Natural killer cell (primary cell): Measurements from ENCODE around the gene METTL9. TPM values are rescaled to one million over a fixed set of nuclear protein-coding genes. Genes with fewer than 3 reads are reported as not detected.
"Not testable (repeated sequence)": the region's sequence is repeated elsewhere in the genome, so short reads cannot be mapped to it uniquely, and the experiment has no call there.

ENCODE experiments used
- ATAC-seq, 3 donors: fragments of 150-1000 bp in 2 of 3; fragments of 200-7000 bp in 1 of 3; cut with Tn5 transposase; 1 replicate in 1 of 3; 2 replicates in 2 of 3; pipeline ENCODE4 v1.10.0; 2021; ENCODE audit warnings: mild to moderate bottlenecking in 2 of 3, moderate library complexity in 2 of 3
- DNase-seq, 2 donors: peaks; one replicate each; pipeline versions ENCODE4 v3.0.0 to v3.0.0-alpha.2; 2013 to 2021; ENCODE audit warnings: mixed read lengths in 1 of 2
- H3K27ac ChIP-seq: one replicate; pipeline ENCODE4 v1.5.1; 2013; ENCODE audit warnings: mild to moderate bottlenecking, low read length
- H3K27me3 ChIP-seq: one replicate; pipeline ENCODE4 v1.6.1; 2013; ENCODE audit warnings: low read length; ENCODE audit not compliant: control insufficient read depth, insufficient read depth
- H3K36me3 ChIP-seq: one replicate; pipeline ENCODE4 v1.6.1; 2013; ENCODE audit warnings: low read length; ENCODE audit not compliant: control insufficient read depth, insufficient read depth
- H3K4me1 ChIP-seq: one replicate; pipeline ENCODE4 v1.6.1; 2013; ENCODE audit warnings: low read length; ENCODE audit not compliant: control insufficient read depth, insufficient read depth
- H3K4me3 ChIP-seq: one replicate; pipeline ENCODE4 v1.5.1; 2013; ENCODE audit warnings: low read length
- H3K9me3 ChIP-seq: one replicate; pipeline ENCODE4 v1.6.1; 2013; ENCODE audit warnings: low read length; ENCODE audit not compliant: control insufficient read depth, insufficient read depth
- H3K27ac Mint-ChIP-seq, 2 donors: one replicate each; pipeline ENCODE4 v1.8.0; 2022; ENCODE audit warnings: mild to moderate bottlenecking in 2 of 2, mixed read lengths in 2 of 2, moderate library complexity in 1 of 2
- H3K27me3 Mint-ChIP-seq, 2 donors: one replicate each; pipeline ENCODE4 v1.8.0; 2022; ENCODE audit warnings: low read depth in 2 of 2, mixed read lengths in 2 of 2
- H3K36me3 Mint-ChIP-seq: one replicate; pipeline ENCODE4 v1.8.0; 2022; ENCODE audit warnings: mixed read lengths
- H3K4me1 Mint-ChIP-seq, 2 donors: one replicate each; pipeline ENCODE4 v1.8.0; 2022; ENCODE audit warnings: mixed read lengths in 2 of 2
- H3K4me3 Mint-ChIP-seq: one replicate; pipeline ENCODE4 v1.8.0; 2022; ENCODE audit warnings: mild to moderate bottlenecking, moderate library complexity, mixed read lengths
- H3K9me3 Mint-ChIP-seq, 2 donors: one replicate each; pipeline ENCODE4 v1.8.0; 2022; ENCODE audit warnings: mixed read lengths in 2 of 2
- CTCF ChIP-seq: fragments of 200-600 bp; IDR thresholded peaks from one replicate; pipeline ENCODE4 v1.8.0; 2022; ENCODE audit warnings: antibody characterized with exemption
- WGBS: methylation state at CpG from one replicate; pipeline ENCODE4 v1.1.7; 2013; ENCODE audit warnings: missing lambda C conversion rate; ENCODE audit not compliant: insufficient coverage; 5-methylcytosine and 5-hydroxymethylcytosine counted together
- intact Hi-C: fragments of 100-400 bp; cut with micrococcal nuclease; formaldehyde crosslinking; loops from one replicate; pipeline ENCODE4 v1.14.2; 2022
- total RNA-seq, 4 donors: library from RNA; stranded (reverse); fragments of 120-200 nt in 1 of 4; gene quantifications; one replicate each; pipeline versions ENCODE4 v1.2.3 to v1.2.4, GENCODE V29; 2013 to 2022

Gene METTL9
- total RNA-seq, 3 donors from 2014 or later (not counting 1 experiment from before 2014, with no cell fraction given), result 73.1 to 110 (median 85.1) TPM

- H3K27me3 ChIP-seq, result no peaks in the 10 kb centered on the region
- Mint-ChIP-seq H3K9me3 (no peaks in the 10 kb centered on the region), H3K4me1 (peaks cover 4 to 6% of the 10 kb centered on the region in 2 donors), H3K27ac (no peak overlapping the region), H3K4me3 (no peak overlapping the region), H3K36me3 (no peaks in the 10 kb centered on the region), H3K27me3 (peaks cover 0 to 6% of the 10 kb centered on the region in 2 donors)
- ATAC-seq (no peak), DNase-seq (no peak)
- H3K27ac ChIP-seq, result no peak overlapping the region
- TF ChIP-seq CTCF, result no peak
- WGBS, result 62% methylated on average over 4 of the region's 4 CpGs
- no peak overlapping the region for H3K4me3 ChIP-seq
- no peaks in the 10 kb centered on the region for H3K9me3 ChIP-seq
- peaks cover 4% of the 10 kb centered on the region for H3K4me1 ChIP-seq
- no peaks in the 10 kb centered on the region for H3K36me3 ChIP-seq
- intact Hi-C loops, result no loop called here
These were observed 28.7 kb upstream of the METTL9 start for GRCh38 chr16:21570676-21571017.

- not testable (repeated sequence) for H3K27me3 Mint-ChIP-seq, H3K4me3 ChIP-seq
These were observed 25.9 kb upstream of the METTL9 start for GRCh38 chr16:21573506-21573905.

GRCh38 chr16:21574372-21574771, 25.0 kb upstream of the METTL9 start:
- DNase-seq (no peak), ATAC-seq (no peak)
- no peaks in the 10 kb centered on the region for H3K4me1 Mint-ChIP-seq
- Histone ChIP-seq H3K27ac (no peak overlapping the region), H3K9me3 (no peaks in the 10 kb centered on the region), H3K4me3 (no peak overlapping the region), H3K4me1 (no peaks in the 10 kb centered on the region), H3K36me3 (no peaks in the 10 kb centered on the region), H3K27me3 (no peaks in the 10 kb centered on the region)
- no peak overlapping the region for H3K27ac Mint-ChIP-seq
- 76% methylated on average over 4 of the region's 4 CpGs for WGBS
- no peak overlapping the region for H3K4me3 Mint-ChIP-seq
- no peak for TF ChIP-seq CTCF
- H3K27me3 Mint-ChIP-seq, result peaks cover 5 to 19% of the 10 kb centered on the region in 2 donors
- H3K9me3 Mint-ChIP-seq, result no peaks in the 10 kb centered on the region
- intact Hi-C loops, result no loop called here
- no peaks in the 10 kb centered on the region for H3K36me3 Mint-ChIP-seq

More at GRCh38 chr16:21573506-21573905, 25.9 kb upstream of the METTL9 start:
- H3K27ac Mint-ChIP-seq, H3K4me1 ChIP-seq, ATAC-seq, H3K4me1 Mint-ChIP-seq, H3K9me3 ChIP-seq, intact Hi-C loops, DNase-seq, H3K36me3 Mint-ChIP-seq, H3K27me3 ChIP-seq, H3K27ac ChIP-seq, H3K36me3 ChIP-seq, H3K4me3 Mint-ChIP-seq, H3K9me3 Mint-ChIP-seq: not testable (repeated sequence)
- 93% methylated on average over 9 of the region's 9 CpGs for WGBS

GRCh38 chr16:21576323-21576722, 23.1 kb upstream of the METTL9 start:
- H3K27me3 ChIP-seq, H3K9me3 Mint-ChIP-seq, H3K27ac ChIP-seq, H3K9me3 ChIP-seq, H3K36me3 ChIP-seq, H3K4me3 ChIP-seq, ATAC-seq, DNase-seq, H3K4me1 Mint-ChIP-seq, H3K4me1 ChIP-seq, intact Hi-C loops, H3K27ac Mint-ChIP-seq, H3K4me3 Mint-ChIP-seq, H3K36me3 Mint-ChIP-seq: not testable (repeated sequence)
- 93% methylated on average over 2 of the region's 2 CpGs for WGBS
- H3K27me3 Mint-ChIP-seq, result peaks cover 3 to 29% of the 10 kb centered on the region in 2 donors

DNA sequence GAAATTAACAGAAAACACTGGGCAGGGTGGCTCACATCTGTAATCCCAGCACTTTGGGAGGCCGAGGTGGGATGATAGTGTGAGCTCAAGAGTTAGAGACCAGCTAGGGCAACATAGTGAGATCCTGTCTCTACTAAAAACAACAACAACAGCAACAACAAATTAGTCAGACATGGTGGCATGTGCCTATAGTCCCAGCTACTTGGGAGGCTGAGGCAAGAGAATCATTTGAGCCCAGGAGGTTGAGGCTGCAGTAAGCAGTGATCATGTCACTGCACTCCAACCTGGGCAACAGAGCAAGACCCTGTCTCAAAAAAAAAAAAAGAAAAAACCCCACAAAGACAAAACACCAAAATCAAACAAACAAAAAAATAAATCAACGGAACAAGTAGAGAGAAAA, 21.9 kb upstream of the METTL9 start:
- ATAC-seq, H3K4me1 ChIP-seq, H3K4me3 ChIP-seq, H3K36me3 Mint-ChIP-seq, H3K4me3 Mint-ChIP-seq, DNase-seq, H3K27ac ChIP-seq, H3K27me3 ChIP-seq, H3K4me1 Mint-ChIP-seq, H3K36me3 ChIP-seq, H3K9me3 Mint-ChIP-seq, H3K27ac Mint-ChIP-seq, intact Hi-C loops, H3K9me3 ChIP-seq: not testable (repeated sequence)
- 80% methylated on average over 1 of the region's 2 CpGs for WGBS
- H3K27me3 Mint-ChIP-seq, result peaks cover 3 to 32% of the 10 kb centered on the region in 2 donors

DNA sequence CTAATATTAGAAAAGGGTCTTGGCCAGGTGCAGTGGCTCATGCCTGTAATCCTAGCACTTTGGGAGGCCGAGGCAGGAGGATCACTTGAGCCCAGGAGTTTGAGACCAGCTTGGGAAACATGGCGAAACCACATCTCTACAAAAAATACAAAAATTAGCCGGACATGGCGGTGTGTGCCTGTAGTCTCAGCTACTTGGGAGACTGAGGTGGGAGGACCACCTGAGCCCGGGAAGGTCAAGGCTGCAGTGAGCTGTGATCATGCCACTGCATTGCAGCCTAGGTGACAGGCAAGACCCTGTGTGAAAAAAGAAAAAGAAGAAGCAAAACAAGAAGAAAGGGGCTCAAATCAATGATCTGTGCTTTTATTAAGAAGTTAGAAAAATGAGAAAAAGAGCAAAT, 21.1 kb upstream of the METTL9 start:
- H3K4me1 Mint-ChIP-seq, H3K36me3 ChIP-seq, intact Hi-C loops, H3K4me3 ChIP-seq, H3K27me3 ChIP-seq, H3K4me1 ChIP-seq, ATAC-seq, H3K27ac ChIP-seq, H3K36me3 Mint-ChIP-seq, H3K9me3 Mint-ChIP-seq, H3K27ac Mint-ChIP-seq, H3K9me3 ChIP-seq, H3K4me3 Mint-ChIP-seq, DNase-seq: not testable (repeated sequence)
- WGBS, result 85% methylated on average over 5 of the region's 5 CpGs
- peaks cover 3 to 32% of the 10 kb centered on the region in 2 donors for H3K27me3 Mint-ChIP-seq

DNA sequence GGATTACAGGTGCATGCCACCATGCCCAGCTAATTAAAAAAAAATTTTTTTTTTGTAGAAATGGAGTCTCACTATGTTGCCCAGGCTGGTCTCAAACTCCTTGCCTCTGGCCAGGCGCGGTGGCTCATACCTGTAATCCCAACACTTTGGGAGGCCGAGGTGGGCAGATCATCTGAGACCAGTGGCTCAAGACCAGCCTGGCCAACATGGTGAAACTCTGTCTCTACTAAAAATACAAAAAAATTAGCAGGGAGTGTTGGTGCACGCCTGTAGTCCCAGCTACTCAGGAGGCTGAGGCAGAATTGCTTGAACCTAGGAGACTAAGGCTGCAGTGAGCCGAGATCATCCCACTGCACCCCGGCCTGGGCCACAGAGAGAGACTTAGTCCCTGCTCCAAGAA, 19.2 kb upstream of the METTL9 start:
- H3K27me3 ChIP-seq, H3K4me1 ChIP-seq, intact Hi-C loops, H3K9me3 ChIP-seq, ATAC-seq, H3K4me3 Mint-ChIP-seq, H3K36me3 Mint-ChIP-seq, H3K27ac Mint-ChIP-seq, H3K36me3 ChIP-seq, H3K27ac ChIP-seq, H3K4me1 Mint-ChIP-seq, DNase-seq, H3K4me3 ChIP-seq, H3K9me3 Mint-ChIP-seq: not testable (repeated sequence)
- whole genome bisulfite sequencing, result 93% methylated on average over 6 of the region's 6 CpGs
- peaks cover 3 to 32% of the 10 kb centered on the region in 2 donors for H3K27me3 Mint-ChIP-seq
